Endodermal cell (in vitro differentiated cells): ENCODE results near the gene RAB29. TPM values are rescaled to one million over a fixed set of nuclear protein-coding genes. Genes with fewer than 3 reads are reported as not detected.

ENCODE experiments used
- DNase-seq: peaks from one replicate; pipeline ENCODE4 v3.0.0-alpha.2; 2017
- H3K27ac ChIP-seq: 2 replicates; pipeline ENCODE4 v1.5.1; 2013; ENCODE audit warnings: mild to moderate bottlenecking, low read depth, low read length, moderate library complexity
- H3K27me3 ChIP-seq: 2 replicates; pipeline ENCODE4 v1.6.1; 2013; ENCODE audit warnings: mild to moderate bottlenecking, low read length, moderate library complexity; ENCODE audit not compliant: insufficient read depth, control insufficient read depth, poor library complexity, severe bottlenecking
- H3K36me3 ChIP-seq: 2 replicates; pipeline ENCODE4 v1.7.0; 2013; ENCODE audit warnings: mild to moderate bottlenecking, low read length, moderate library complexity; ENCODE audit not compliant: control insufficient read depth, insufficient read depth
- H3K4me1 ChIP-seq: one replicate; pipeline ENCODE4 v1.7.0; 2013; ENCODE audit warnings: low read length; ENCODE audit not compliant: control insufficient read depth, insufficient read depth
- H3K4me3 ChIP-seq: 2 replicates; pipeline ENCODE4 v1.5.1; 2013; ENCODE audit warnings: mild to moderate bottlenecking, low read length, moderate library complexity
- H3K9ac ChIP-seq: 2 replicates; pipeline ENCODE4 v1.6.1; 2013; ENCODE audit warnings: mild to moderate bottlenecking, low read length, moderate library complexity; ENCODE audit not compliant: poor library complexity, severe bottlenecking; ENCODE audit errors: extremely low read depth
- H3K9me3 ChIP-seq: 2 replicates; pipeline ENCODE4 v1.6.1; 2013; ENCODE audit warnings: mild to moderate bottlenecking, low read length, moderate library complexity; ENCODE audit not compliant: control insufficient read depth
- H3K27ac Mint-ChIP-seq: 2 replicates; pipeline ENCODE4 v1.8.0; 2020; ENCODE audit warnings: mixed read lengths
- H3K27me3 Mint-ChIP-seq: 2 replicates; pipeline ENCODE4 v1.8.0; 2021; ENCODE audit warnings: mild to moderate bottlenecking, mixed read lengths; ENCODE audit not compliant: insufficient read depth
- H3K36me3 Mint-ChIP-seq: 2 replicates; pipeline ENCODE4 v1.8.0; 2020; ENCODE audit warnings: low read depth, mixed read lengths
- H3K4me1 Mint-ChIP-seq: 2 replicates; pipeline ENCODE4 v1.8.0; 2020; ENCODE audit warnings: mixed read lengths
- H3K4me3 Mint-ChIP-seq: 2 replicates; pipeline ENCODE4 v1.8.0; 2020; ENCODE audit warnings: mild to moderate bottlenecking, moderate library complexity, mixed read lengths
- H3K9me3 Mint-ChIP-seq: 2 replicates; pipeline ENCODE4 v1.8.0; 2020; ENCODE audit warnings: mild to moderate bottlenecking, mixed read lengths
- WGBS, 2 experiments: methylation state at CpG; one replicate each; pipeline versions ENCODE4 v1.1.5 to v1.1.7; 2013; ENCODE audit warnings: missing lambda C conversion rate in 2 of 2, mixed read lengths in 1 of 2; ENCODE audit not compliant: insufficient coverage in 1 of 2, insufficient read length in 1 of 2; 5-methylcytosine and 5-hydroxymethylcytosine counted together
- total RNA-seq, 2 donors: library from RNA; stranded (reverse); fragmentation: NEBNext Ultra II Directional in 1 of 2; extraction: Animal tissue kit (Norgen Biotek cat#: 25700) in 1 of 2; gene quantifications; 2 replicates in 1 of 2; 3 replicates in 1 of 2; pipeline ENCODE4 v1.2.1, GENCODE V29; 2021
- TF ChIP-seq, protein P1 (sequence below): fragments of 200-600 bp; sonication (generic); conservative IDR thresholded peaks from 2 replicates; pipeline ENCODE4 v1.5.0; 2021; ENCODE audit warnings: antibody characterized with exemption, mild to moderate bottlenecking

The RAB29 gene
- total RNA-seq, 2 donors from 2014 or later, result 5.7 to 7.2 TPM

DNA sequence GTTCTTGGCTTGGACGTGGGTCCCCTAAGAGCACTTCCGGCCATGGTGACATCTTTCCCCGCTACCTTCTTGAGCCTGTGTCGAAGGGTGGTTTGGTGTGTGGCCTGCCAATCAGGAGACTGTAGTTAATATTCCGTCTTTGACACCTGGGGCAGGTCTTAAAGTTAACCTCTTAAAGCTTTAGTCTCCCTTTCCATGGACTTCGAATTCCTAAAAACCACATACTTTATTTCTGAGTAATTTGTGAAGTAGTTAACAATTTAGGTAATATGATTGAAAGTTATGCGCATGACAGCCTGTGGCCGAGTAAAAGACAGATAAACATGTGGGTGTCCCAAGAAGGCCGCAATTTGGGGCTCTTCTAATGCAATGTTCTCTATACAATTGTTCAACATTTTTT, 10.2 kb upstream of the RAB29 start:
- Mint-ChIP-seq H3K27ac (no peak overlapping the region), H3K27me3 (peaks cover 3% of the 10 kb centered on the region), H3K36me3 (peaks cover 2% of the 10 kb centered on the region), H3K9me3 (no peaks in the 10 kb centered on the region), H3K4me3 (no peak overlapping the region), H3K4me1 (peaks cover 9% of the 10 kb centered on the region)
- WGBS, 2 experiments, result 97 to 100% methylated on average over 6 to 9 of the region's 9 CpGs
- H3K36me3 ChIP-seq, result peaks cover 3% of the 10 kb centered on the region
- TF ChIP-seq, protein P1, sequence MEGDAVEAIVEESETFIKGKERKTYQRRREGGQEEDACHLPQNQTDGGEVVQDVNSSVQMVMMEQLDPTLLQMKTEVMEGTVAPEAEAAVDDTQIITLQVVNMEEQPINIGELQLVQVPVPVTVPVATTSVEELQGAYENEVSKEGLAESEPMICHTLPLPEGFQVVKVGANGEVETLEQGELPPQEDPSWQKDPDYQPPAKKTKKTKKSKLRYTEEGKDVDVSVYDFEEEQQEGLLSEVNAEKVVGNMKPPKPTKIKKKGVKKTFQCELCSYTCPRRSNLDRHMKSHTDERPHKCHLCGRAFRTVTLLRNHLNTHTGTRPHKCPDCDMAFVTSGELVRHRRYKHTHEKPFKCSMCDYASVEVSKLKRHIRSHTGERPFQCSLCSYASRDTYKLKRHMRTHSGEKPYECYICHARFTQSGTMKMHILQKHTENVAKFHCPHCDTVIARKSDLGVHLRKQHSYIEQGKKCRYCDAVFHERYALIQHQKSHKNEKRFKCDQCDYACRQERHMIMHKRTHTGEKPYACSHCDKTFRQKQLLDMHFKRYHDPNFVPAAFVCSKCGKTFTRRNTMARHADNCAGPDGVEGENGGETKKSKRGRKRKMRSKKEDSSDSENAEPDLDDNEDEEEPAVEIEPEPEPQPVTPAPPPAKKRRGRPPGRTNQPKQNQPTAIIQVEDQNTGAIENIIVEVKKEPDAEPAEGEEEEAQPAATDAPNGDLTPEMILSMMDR, result no peak
- H3K4me1 ChIP-seq, result peaks cover 5% of the 10 kb centered on the region
- H3K4me3 ChIP-seq, result no peak overlapping the region
- H3K27me3 ChIP-seq, result no peaks in the 10 kb centered on the region
- no peak for DNase-seq
- no peak overlapping the region for H3K9ac ChIP-seq
- H3K27ac ChIP-seq, result no peak overlapping the region
- H3K9me3 ChIP-seq, result no peaks in the 10 kb centered on the region

DNA sequence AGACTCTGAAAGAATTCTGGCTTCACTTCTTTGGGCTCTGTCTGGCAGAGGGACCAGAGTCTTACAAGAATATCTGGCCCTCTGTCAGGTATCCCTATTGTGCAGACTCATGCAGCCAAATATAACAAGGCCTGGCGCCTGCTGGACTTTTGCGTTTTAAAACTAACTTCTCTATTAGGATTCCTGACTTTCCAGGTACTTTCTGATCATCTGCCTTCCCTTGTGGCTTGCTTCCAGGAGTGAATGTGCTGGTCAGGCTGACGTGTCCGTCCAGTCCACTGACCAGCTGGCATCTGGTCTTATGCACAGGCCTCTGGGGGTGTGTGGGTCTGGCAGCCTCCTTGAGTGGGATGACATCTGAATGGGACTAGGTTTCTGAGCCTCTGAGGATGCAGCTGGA, 8.6 kb upstream of the RAB29 start:
- Mint-ChIP-seq H3K4me1 (peaks cover 9% of the 10 kb centered on the region), H3K4me3 (no peak overlapping the region), H3K9me3 (no peaks in the 10 kb centered on the region), H3K27me3 (peaks cover 3% of the 10 kb centered on the region), H3K27ac (no peak overlapping the region), H3K36me3 (no peaks in the 10 kb centered on the region)
- Histone ChIP-seq H3K4me3 (no peak overlapping the region), H3K27ac (no peak overlapping the region), H3K4me1 (peaks cover 5% of the 10 kb centered on the region), H3K36me3 (no peaks in the 10 kb centered on the region), H3K9ac (no peak overlapping the region), H3K9me3 (no peaks in the 10 kb centered on the region), H3K27me3 (no peaks in the 10 kb centered on the region)
- DNase-seq, result no peak
- TF ChIP-seq, protein P1, result no peak
- 89 to 100% methylated on average over 3 to 4 of the region's 4 CpGs for WGBS, 2 experiments

DNA sequence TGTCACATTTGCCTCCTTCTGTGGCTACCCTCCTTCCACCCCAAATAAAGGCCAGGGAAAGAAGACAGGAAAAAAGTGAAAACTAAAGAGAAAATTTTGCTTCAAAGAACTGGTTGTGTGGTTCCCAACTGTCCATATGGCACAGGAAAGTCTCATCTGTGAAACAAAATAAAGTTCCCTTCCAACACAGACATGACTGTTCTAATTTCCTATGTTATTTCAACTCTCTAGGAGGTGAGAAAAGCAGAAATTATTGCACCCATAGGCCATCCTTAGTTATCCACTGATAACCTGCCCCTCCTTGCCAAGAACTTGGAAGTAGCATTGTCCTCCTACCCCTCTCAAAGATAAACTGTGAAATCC, 8.1 kb upstream of the RAB29 start:
- Mint-ChIP-seq H3K27ac (no peak overlapping the region), H3K4me3 (no peak overlapping the region), H3K9me3 (no peaks in the 10 kb centered on the region), H3K4me1 (peaks cover 9% of the 10 kb centered on the region), H3K36me3 (no peaks in the 10 kb centered on the region), H3K27me3 (peaks cover 5% of the 10 kb centered on the region)
- Histone ChIP-seq H3K4me1 (peaks cover 5% of the 10 kb centered on the region), H3K9ac (no peak overlapping the region), H3K4me3 (no peak overlapping the region), H3K27me3 (no peaks in the 10 kb centered on the region), H3K9me3 (no peaks in the 10 kb centered on the region), H3K36me3 (no peaks in the 10 kb centered on the region), H3K27ac (no peak overlapping the region)
- TF ChIP-seq, protein P1, result no peak
- no peak for DNase-seq
